Middle frontal gyrus (tissue), 1 donor: ENCODE measurements around the gene PIMREG.

ENCODE experiments used
- DNase-seq: peaks from one replicate; pipeline ENCODE4 v3.0.0-alpha.2; 2015; ENCODE audit warnings: low spot score; ENCODE audit errors: extremely low spot score

PIMREG gene

DNA sequence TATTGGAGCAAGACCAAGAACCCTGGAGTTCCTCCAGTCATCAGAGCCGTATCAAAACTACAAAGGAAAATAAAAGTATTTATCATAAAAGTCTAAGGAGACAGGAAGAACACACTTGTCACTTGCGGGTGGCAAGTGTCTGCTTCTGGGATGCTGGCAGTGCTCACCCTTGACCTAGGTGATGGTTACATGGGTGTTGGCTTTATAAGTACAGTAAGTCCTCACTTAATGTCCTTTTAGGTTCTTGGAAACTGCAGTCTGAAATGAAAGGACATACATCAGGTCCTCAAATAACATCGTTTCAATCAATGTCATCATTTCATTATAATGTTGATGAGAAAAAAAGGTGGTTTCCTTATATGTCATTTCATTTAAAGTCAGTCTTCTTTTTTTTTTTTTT lies 6.3 kb upstream of the PIMREG start:
- no peak for DNase-seq

DNA sequence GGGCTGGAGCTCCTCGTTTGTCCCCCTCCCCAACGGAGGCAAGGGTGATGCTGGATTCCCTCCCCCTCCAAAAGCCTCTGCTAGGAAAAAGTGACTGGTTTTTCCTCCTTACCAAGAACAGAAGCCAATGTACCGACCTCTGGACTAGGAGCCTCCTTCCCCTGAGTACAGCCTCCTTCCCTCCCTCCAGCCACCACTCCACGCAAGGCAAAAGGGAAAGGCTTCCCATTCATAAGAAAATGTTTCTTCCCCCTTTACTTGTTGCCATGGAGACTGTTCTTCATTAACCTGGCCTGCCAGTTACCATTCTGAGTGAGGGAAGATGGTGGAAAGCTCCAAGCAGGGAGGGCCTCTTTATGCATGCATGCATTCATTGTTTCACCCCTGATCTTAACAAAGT lies 4.3 kb upstream of the PIMREG start:
- no peak for DNase-seq

GRCh38 chr17:6442775-6443174 lies 1.5 kb upstream of the PIMREG start:
- no peak for DNase-seq

- no peak for DNase-seq
These were observed 498 bp downstream of the PIMREG start for GRCh38 chr17:6444571-6445335.

DNA sequence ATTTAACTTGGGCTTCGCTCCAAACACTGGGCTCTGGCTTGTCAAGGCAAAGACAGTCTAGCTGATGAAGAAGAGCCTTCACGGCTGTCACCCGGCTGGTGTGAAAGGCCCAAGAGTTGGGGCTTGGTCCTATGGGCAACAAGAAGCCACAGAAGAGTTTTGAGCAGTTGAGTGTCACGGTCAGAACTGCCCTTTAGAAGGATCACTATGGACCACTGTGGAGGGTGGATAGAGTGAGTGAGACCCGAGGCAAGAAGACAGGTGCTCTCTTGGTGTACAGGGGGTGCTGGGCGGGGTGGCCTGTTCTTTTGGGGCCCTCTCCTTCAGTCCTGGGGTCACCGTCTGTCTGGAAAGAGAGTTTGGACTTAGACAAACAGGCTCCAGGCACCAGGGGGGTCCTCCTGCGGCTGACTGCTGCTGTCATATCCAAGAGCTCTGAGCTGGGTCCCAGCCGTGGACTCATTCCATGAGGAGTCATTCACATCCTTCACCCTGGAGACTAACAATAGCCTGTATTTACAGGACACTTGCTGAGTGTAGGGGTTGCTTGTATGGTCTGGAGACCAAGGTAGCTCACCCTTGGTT lies 2.4 kb downstream of the PIMREG start:
- DNase-seq = no peak

- no peak for DNase-seq
These were observed 4.2 kb downstream of the PIMREG start for GRCh38 chr17:6448473-6448872.

- no peak for DNase-seq
These were observed 5.1 kb downstream of the PIMREG start for GRCh38 chr17:6449307-6449706.

GRCh38 chr17:6450926-6451832 lies 6.9 kb downstream of the PIMREG start:
- no peak for DNase-seq

DNA sequence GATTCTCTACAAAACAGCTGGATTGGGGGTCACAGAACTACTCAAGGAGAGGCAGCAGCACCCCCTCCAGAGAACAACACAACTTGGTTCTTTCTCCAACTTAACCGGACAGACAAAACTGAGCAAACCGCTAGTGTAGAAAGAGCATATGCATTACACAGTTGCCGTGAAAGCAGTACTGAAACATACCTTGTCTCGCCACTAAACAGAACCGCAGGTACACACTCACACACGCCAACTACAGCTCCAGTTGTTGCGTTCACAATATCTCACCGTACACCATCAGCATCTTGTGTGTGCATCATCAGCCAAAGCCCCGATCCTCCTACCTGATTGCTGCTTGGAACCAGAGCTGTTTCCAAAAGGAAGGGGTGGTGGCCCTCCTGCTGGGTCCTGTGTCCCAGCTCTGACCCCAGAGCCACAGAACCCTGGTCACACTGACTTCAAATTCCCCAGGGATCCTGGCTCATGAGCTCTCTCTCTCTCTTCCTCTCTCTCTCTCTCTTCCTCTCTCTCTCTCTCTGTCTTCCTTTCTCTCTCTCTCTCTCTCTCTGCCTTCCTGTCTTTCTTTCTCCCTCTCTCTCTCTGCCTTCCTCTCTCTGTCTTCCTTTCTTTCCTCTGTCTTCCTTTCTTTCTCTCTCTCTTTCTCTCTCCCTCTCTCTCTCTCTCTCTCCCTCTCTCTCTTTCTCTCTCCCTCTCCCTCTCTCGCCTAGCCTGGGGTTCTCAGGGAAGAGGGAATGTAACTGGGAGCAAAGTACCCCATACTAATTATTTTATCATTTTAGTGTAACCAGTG lies 8.4 kb downstream of the PIMREG start:
- DNase-seq = no peak

DNA sequence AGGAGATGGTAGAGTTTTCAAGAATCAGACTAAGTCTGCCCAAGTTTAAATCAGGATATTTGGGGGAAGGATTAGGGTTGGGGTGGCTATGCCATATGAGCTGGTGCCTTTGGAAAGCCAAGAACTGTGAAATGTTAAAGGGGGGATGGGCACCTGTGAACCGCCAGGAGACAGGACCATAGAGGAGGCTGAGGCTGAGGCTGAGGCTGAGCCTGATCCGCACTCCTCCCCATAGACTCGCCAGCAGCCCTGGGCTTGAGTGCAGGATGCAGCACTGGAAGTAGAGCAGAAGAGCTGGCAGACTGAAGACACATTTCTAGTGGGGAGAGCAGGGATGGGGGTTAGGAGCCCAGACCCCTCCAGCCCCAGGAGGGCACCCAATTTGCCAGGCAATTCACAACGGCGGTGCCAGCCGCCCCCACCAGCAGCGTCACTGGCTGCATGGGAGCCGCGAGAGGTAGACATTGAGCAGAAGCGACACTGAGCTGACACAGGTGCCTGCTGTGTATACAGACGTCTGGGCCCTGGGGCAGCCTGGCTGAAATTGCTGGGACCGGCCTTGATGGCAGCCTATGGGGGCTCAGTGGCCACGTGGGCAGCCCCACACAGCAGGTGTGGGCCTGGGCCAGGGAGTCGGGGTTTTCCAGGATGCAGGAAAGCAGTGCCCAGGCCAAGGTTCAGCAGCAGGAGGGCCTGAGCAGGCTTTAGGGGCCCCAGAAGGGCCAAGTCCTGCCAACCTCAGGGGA lies 9.2 kb downstream of the PIMREG start:
- DNase-seq = no peak

GRCh38 chr17:6454495-6455320 lies 10.5 kb downstream of the PIMREG start:
- no peak for DNase-seq

DNA sequence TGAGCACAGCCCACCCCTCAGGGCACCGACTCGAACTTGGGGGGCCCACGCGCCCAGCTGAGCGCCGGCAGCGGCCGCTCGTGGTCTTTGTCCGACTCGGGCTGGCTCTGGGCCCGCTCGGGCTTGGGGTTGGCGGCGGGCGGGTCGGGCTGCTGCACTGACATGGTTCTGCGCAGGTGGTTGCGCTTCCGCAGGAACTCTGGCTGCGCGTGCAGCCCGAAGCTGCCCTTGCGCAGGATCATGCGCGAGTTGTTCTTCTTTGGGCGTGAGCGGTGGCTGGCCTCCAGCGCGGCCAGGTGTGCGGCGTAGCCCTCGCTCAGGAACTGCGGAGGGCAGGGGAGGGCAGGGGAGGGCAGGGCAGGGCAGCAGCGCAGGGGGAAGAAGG lies 11.1 kb downstream of the PIMREG start:
- no peak for DNase-seq

DNA sequence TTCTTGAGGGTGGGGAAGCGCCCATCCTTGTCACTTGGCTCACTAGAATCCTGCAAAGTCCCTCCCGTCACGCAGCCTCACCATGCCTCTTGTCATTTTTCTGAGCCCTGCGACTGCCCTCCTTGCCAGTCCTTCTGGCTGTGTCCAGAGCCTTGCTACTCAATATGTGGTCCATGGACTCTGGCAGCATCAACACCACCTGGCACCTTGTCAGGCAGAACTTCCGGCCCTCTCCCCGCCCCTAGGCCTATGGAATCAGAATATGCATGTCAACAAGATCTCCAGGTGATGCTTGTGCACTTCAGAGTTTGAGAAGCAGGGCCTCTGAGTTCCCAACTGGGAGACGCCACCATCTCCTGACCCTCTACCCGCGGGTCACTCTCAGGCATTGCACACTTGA lies 12.1 kb downstream of the PIMREG start:
- no peak for DNase-seq

DNA sequence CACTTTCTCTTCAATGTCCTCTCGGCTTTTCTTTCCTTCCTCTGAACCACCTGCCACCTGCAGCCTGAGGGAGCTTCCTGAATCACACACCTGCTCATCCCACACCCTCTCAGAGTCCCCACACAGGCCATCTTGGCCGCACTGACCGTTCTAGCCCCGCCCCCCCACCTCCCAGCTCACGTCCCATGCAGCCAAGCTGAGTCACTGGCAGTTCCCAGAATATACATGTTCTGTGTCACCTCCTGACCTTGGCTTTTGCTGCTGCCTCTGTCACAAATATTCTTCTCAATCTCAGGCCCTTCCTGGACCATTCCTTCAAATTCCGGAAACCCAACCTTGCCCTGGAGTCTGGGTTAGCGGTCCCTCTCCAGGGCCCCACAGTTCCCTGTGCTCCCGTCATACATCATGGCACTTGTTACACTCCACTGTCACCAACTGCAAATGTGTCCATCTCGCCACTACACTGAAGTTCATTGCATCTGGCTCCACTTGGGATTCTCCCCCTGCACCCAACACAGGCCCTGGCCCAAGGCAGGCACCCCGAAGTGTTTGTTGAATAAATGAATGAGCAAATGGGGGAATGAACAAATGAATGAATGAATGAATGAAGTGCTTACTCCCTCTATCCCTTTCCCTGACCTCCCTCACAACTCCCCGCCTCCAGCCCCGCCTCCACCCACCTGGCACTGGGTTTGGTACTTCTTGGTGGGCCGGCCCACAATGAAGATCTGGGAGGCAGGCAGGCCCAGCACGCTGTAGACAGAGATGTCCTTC lies 12.8 kb downstream of the PIMREG start:
- no peak for DNase-seq

DNA sequence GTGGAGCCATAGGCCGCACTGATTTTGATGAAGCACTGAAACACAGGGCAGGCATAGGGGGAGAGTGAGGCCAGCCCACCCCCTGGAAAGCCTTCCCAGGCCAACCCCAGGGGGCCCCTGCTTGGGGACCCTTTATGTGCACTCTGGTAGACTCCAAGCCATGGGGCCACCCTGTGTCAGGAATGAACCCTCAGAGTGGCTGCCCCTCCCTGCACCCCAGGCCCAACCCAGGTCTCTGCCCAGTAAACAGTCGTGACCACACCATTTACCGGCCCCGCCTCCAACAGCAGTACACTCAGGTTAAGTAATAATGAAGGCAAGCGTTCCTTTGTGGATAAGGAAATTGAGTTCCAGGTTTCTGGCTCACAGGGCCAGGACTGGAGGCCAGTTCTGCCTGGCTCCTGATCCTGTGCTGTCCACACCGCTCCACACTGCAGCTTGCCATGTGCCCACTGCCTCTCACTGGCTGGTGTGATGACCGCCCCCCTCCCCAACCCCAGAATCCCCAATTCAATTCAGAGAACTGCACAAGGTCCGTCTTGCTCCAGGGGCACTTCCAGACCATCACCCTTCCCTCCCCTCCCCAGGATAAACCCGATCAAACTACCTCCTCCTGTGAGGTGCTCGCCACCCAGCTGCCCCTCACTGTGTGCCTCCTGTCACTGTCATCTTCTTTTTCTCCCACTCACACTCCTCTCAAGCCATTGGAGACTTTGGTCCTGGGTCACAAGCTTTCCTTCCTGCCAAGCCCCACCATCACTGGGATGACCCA lies 13.6 kb downstream of the PIMREG start:
- no peak for DNase-seq

DNA sequence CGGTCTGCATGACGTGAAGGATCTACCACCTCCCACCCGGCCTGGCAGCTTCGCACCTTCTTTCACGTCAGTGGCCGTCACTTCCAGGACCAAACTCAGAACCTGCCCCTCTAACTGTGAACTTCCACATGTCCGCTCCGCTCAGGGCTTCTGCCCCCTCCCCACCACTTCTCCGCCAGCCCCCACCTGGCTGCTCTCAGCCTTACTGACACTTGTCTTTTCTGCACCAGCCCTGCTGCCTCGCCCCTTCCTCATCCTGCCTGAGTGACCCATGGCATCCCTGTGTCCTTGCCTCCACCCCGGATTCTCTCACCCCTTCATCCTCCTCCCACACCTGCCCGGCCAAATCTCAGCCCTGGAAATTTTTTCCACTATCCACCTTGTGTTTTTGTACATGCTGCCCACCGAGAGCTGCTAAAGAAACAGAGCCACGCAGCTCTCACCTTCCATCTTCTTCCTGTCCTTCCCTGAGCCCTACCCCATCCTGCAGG lies 14.2 kb downstream of the PIMREG start:
- no peak for DNase-seq

- no peak for DNase-seq
These were observed 16.4 kb downstream of the PIMREG start for GRCh38 chr17:6460531-6461161.

- DNase-seq = no peak
These were observed 17.0 kb downstream of the PIMREG start for GRCh38 chr17:6461246-6461645.
